GM18858 (cell line): ENCODE data around the gene GALM.
A peak's percentile ranks its signal among the peaks of the same experiment; 100 is the strongest.
"Not testable (repeated sequence)": the region's sequence is repeated elsewhere in the genome, so short reads cannot be mapped to it uniquely, and the experiment has no call there.

Experiments used
- ATAC-seq: cut with Tn5 transposase; IDR thresholded peaks from one replicate; pipeline ENCODE4 v1.9.1; 2021; ENCODE audit not compliant: unreplicated experiment

Gene GALM

DNA sequence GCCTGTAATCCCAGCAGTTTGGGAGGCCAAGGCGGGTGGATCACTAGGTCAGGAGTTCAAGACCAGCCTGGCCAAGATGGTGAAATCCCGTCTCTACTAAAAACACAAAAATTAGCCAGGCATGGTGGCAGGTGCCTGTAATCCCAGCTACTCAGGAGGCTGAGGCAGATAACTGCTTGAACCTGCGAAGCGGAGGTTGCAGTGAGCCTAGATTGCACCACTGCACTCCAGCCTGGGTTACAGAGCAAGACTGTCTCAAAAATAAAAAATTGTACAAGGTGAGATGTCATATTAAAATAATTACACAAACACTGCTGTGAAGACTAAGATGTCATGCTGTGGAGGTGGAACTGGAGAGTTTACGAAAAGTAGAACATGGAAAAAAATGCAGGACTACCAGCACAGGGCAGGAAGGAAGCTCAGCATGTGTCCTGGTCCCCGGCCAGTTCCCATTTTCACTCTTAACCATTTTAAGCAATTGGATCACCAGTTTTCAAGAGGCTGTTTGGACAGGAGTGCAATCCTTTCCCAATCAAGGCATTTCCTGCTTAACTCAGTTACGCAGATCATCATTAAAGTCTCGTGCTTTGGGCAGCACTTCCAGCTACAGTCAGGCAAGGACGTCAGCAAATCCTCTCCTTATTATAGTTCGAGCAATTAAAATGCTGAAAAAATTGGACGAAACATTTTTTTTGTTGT is 71.2 kb downstream of the GALM start:
- ATAC-seq, result not testable (repeated sequence)

DNA sequence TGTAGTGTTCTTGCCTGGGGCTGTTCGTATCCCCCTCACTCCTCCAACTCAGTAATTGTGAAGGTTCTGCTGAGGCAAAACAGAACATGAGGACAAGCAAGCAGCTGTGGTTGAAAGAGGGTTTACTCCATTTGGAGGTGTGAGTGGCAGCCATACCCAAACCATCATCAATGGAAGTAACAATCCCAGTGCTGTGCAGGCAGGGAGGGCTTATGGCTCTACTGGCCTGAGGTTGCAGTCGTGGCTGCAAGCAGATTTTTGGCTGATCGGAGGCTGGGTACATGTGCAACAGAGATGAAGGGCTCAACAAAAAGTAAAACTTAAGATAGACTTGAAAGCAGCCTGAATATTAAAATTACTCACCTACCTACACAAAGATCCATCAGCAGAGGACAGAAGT is 72.0 kb downstream of the GALM start:
- ATAC-seq, result no peak

DNA sequence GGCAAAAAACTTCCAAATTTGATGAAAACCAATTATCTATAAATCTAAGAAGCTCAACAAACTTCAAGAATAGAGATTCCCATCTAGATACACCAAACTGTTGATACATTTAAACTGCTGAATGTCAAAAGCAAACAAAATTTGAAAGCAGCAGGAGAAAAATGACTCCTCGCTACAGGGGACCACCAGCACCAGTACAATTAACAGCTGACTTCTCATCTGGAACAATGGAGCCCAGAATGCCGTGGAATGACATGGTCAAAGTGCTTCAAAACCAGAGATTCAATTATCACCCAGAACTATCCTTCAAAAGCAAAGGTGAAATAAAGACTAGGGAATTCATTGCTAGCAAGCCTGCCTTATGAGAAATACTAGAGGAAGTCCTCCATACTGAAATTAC is 73.6 kb downstream of the GALM start:
- no peak for ATAC-seq

DNA sequence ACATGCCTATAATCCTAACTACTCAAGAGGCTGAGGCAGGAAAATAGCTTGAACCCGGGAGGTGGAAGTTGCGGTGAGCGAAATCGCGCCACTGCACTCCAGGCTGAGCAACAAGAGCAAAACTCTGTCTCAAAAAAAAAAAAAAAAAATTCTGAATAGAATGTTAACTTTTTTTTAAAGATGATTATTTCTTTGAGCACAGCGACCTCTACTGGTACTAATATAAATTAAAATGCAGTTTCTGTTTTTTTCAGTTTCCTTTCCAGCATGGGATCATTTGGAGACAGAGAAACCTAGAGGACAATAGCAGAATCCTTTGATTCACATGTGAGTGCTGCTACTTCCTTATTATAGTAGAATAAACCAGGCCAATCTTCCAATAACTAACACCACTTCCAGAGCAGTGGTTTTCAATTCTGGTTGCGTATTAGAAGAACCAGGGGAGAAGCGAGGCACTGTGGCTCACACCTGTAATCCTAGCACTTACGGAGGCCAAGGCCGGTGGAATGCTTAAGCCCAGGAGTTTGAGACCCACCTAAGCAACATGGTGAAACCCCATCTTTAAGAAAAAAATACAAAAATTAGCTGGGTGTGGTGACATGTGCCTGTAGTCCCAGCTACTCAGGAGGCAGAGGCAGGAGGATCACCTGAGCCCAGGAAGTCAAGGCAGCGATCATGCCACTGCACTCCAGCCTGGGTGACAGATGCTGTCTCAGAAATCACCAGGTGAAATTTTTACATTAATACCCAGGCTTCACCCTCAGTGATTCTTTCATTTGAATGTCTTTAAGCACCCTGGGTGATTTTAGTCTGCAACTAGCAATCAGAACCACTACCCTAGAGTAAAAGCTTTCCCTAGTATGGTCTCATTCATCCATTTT is 75.2 kb downstream of the GALM start:
- no peak for ATAC-seq

DNA sequence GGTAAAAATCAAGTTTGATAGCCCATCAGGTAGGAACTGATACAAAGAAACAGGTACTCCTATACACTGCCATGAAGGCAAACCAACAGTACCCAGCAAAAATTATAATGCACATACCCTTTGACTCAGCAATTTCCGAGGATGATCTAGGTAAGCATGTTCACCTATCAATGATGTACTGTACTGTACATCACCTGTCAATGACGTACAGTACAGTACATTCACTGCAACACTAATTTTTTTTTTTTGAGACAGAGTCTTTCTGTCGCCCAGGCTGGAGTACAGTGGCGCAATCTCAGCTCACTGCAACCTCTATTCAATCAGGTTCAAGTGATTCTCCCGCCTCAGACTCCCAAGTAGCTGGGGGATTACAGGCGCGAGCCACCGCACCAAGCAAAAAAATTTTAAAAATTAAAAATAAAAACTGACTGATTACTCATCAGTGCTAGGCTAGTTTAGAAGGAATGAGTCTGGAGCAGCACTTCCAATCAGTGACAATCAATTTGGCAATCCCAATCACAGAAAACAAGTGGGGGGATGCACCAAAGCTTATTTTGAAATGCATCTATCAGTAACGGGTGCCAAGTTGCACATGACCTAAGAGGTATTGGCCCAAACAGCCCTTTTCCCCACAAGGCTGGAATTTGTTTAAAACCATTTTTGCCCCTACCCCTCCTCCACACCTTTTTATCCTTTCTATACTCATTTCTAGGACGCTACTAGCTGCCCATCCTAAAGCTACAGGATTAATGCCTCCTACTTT is 77.1 kb downstream of the GALM start:
- ATAC-seq, result no peak

DNA sequence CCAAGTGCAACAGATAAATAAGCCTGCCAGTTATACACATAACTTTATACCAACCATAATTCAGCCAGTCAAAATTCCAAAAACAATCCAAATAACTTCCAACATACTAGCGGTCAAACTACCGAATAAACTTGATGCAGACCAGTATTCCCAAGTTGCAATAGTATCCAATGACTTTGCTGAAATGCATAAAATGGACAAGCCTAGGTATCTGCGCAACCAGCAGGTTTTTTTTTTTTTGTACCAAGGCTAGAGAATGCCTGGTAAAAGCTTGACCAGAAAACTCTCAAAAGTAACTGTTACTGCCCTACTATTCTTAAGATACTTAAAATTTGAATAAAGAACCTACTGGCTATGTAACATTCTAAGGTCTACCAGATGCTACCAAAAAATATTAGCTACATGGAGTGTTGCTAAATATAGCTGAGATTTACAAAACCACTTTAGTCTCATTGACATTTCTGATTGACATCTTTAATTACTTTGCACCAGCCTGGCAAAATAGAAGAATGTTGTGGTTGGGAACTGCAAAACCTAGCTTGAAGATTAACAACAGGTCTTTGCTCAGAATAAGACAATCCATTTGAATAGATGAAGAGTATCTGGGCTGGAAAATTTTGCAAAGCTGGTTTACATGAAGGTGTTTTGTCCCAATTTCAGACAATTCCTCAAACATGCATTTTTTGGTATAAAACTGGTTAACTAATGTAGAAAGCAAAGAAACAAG is 77.9 kb downstream of the GALM start:
- no peak for ATAC-seq

DNA sequence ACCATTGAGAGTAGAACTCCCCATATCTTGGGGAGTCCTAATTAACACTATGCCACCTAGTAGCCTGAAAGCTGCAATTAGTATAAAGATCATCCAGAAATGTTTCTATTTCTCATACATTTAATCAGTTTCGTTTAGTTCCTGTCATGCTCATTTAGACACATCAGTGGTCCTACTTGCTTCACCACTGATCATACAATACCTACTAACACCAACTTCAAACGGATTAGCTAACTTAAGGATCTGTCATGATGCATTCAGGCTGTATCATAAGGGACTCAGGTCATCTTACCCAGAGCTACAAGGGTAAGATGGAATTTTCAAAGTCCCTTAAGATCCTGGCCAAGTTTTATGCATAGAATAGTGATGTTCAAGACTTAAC is 78.5 kb downstream of the GALM start:
- no peak for ATAC-seq

DNA sequence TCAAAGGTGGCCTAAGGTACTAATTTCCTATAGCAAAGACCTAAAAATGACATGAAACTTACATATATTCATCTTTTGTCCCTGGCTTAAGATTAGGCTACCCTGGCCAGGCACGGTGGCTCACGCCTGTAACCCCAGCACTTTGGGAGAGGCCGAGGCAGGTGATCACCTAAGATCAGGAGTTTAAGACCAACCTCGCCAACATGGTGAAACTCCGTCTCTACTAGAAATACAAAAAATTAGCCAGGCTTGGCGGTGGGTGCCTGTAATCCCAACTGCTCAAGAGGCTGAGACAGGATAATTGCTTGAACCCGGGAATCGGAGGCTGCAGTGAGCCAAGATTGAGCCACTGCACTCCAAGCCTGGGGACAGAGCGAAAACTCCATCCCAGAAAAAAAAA is 79.4 kb downstream of the GALM start:
- ATAC-seq, result no peak

DNA sequence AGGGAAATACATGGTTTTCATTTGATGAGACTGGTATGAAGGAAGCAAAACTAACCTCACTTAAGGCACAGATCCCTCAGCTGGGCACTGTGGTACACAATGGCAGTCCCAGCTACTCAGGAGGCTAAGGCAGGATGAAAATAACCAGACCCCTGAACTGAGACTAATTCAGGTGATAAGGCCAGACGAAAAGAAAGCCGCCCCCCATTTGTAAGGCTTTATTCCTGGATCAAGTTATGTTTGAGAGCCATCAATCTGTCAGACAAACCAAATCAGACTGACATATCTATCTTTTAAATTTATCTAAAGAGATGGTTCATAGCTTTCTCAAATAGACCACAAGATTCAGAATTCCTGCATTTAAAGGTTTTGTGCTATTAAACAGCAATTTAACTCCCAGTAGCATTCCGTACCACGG is 81.1 kb downstream of the GALM start:
- ATAC-seq, result no peak

DNA sequence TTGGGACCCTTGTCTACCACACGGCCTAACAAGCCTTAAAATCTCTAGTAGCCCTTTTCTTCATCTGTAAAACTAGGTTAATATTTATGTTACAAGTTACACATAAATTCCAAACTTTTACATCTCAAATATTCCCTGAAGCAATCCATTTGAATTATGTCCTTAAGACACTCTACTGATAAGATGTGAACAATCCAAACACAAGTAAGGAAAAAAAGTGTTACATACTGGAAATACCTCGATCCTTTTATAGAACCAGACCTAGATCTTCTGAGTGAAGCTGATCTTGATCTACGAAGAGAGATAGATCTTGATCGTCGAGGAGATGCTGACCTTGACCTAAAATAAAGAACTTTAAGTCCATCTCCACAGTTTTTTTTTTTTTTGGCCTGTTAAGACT is 81.9 kb downstream of the GALM start:
- ATAC-seq, result no peak

DNA sequence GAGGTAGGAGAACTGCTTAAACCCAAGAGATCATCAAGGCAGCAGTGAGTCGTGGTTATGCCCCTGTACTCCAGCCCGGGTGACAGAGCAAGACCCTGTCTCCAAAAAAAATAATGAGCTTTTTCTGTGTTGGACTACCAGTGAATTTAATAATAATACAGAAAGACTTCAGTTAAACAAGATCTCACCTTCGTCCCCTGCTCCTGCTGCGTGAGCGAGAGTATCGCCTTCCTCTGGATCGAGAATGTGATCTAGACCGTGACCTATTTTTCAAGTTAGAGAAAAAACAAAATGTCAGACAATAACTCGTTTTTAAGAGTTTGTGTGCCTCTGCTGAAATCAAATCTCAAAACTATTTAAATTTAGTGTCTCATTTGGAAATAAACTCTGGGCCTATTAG is 82.5 kb downstream of the GALM start:
- no peak for ATAC-seq

DNA sequence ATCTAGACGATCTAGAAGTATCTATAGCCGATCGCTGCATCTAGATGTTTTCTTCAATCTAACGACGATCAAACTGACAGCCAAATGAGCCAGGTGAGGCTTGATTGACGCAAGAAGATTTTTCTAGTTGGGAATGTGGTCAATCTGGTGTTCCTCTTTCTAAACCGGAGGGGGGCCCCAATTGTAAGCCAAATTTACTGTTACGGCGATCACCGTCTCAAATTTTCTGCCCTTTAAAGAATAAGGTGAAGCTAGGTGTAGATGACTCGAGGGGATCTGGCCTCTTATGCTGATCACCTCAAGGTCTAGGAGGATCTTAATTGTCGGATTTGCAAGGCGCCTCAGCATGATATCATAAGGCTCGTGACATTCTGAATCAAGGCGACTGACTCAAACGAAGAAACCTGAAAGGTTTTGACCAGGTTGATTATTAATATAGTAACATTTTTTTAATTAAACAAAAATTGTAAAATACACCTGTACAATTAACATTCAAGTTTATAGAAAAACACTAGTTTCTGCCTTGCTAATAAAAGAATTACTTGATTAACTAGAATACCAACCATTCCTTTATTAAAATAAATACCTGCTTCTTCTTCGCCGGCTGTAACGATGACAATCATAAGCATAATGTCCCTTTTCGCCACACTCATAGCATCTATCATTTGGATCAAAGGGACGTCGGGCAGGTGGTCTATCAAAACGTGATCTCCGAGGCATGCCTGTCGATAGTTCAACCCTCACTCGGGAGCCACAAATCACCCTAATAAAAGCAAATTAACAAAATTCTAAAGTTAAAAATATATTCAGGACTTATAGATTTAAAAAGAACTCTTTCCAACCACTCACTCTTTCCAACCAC is 83.3 kb downstream of the GALM start:
- no peak for ATAC-seq

DNA sequence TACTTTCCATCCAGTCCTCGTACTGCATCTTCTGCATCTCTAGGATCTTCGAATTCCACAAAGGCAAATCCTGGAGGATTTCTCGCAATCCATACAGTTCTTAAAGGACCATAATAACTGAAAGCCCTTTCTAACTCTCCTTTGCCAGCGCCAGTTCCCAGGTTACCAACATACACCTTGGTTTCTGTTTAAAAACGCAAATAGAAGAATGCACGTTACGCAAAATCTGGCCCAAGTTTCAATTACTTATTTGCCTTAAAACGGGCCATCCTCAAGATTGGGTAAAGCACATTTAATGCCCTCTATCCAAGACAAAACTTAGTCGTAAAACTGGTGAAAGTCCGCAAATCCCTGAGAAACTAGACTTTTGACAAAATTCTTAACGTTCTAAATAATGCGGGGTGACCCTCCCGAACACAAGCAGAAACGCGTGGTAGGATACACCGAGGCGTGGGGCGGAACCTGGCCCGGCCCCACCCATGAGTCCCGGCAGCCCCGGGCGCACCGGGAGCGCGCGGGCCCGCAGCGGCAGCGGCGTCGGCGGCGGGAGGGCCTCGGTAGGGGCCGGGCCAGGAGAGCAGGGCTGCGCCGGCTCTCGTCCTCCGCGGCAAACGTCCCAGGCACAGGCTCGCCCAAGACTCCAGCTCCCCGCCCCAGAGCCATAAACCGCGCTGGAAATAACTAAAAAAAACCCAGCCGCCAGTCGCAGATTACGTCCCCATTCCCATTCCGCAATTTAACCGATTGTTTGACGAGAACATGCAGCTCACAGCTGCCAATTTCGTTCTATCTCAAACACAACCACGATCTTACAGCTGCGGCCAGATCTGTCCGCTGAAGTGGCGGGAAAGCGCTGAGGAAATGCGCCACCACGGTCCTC is 84.3 kb downstream of the GALM start:
- peak; percentile 9 for ATAC-seq

DNA sequence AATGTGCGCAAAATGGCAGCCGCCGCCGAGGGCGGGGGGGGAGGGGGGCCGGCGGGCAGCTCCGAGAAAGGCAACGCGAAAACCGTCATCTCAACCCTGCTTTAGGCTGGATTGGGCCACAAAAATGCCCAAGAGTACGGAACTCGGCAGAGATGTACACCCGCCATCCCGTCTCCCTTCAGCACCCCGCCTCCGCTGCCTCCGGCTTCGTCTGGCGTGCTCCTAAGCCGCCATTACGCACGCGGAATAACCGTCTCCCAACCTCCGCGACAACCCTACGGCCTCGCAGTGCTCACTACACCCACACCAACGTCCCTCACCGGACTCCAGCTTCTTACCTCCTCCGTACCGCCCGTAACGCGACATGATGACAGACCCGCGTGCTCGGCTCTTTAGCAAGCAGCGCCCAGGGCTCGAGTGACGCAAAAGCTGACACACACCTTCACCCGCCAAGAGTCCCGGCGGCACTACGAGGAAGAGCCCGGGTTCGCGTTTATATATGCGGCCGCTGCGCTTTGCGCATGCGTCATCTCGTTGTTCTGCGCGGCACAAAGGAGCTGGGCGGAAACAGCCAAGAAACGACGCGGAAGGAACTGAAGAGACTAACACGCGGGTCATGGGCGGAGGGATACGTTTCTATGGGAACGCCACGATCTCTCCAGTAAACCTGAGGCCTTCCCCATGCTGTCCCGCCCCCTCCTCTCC is 85.1 kb downstream of the GALM start, which contains the start of gene SRSF7:
TSS of gene SRSF7 (minus strand) at position 471 of the 705 bp plus-strand sequence. CDS start at position 366, 105 bp downstream.
- ATAC-seq, result peak; percentile 69

DNA sequence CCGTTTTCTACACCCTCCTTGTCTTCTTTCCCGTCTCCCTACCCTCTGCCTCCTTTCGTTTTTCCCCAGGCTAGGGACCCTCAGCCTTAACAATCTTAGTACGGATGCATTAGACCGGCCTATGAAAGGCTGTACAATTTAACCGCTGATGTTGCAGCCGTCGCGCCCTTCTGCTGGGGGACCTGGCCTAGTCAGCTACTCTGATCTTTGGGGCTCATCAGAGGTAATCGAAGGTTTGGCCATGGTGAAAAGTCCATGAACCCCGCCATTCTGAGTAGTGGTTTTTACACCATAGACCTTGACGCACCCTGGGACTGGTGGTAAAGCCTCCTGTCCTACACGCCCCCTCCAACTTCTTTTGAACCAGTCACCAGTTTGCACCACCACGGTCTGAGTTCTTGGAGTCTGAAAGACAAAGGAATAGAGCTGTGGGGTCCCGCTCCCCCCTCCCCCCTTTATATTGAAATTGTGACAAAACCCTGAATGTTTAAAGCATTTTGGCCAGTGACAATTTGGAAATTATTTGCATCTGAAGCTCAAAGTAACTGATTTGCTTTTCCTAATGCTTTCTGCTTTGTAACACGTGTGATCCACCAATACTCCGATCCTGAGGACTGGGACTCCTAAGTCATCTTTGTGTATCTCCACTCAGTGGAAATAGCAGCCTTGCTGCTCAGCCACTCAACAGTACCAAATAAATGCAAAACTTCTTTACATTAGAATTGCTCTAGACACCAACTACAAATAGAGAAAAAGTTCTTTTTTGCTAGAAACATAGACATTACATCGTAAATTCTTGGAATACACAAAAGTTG is 85.9 kb downstream of the GALM start:
- ATAC-seq, result no peak

DNA sequence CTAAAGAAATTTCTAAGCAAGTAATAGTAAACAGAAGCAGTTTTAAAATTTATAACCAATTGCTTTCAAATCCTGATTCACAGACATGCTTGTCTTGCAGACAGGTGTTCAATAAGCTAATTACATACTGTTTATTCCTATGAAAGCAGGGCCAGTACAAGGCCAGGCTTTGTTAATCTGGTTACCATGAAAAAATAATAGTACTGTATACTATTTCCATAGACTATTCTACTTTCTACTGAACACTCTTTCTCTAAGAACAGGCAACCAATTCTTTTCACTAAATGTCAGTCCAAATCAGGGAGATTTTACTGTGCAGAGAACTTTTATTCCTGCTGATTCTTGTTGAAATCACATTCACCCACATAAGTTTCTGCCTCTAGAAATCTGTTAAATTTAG is 88.1 kb downstream of the GALM start:
- ATAC-seq, result no peak

DNA sequence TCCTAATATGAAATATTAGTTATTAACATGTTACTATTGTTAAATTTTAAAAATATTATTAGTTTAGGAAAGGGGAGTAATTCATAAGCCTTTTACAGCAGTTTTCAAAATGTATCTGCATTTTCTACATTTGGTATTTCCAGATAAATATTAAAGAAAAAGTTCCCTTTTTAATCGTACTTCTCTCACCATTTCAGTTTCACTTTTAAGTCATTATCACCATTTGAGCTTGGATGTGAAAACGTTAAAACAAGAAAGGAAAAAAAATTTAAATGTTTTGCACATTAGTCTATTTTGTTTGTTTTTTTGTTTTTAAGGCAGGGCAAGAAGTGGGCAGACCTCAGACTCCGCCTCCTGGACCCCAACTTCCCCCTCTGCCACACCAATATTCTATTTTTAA is 88.6 kb downstream of the GALM start:
- ATAC-seq, result no peak

DNA sequence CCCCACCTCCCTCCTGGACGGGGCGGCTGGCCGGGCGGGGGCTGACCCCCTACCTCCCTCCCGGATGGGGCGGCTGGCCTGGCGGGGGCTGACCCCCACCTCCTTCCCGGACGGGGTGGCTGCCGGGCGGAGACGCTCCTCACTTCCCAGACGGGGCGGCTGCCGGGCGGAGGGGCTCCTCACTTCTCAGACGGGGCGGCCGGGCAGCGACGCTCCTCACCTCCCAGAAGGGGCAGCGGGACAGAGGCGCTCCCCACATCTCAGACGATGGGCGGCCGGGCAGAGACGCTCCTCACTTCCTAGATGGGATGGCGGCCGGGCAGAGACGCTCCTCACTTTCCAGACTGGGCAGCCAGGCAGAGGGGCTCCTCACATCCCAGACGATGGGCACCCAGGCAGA is 90.0 kb downstream of the GALM start:
- not testable (repeated sequence) for ATAC-seq
